ENCODE data around the gene SATB1.

SATB1 gene

DNA sequence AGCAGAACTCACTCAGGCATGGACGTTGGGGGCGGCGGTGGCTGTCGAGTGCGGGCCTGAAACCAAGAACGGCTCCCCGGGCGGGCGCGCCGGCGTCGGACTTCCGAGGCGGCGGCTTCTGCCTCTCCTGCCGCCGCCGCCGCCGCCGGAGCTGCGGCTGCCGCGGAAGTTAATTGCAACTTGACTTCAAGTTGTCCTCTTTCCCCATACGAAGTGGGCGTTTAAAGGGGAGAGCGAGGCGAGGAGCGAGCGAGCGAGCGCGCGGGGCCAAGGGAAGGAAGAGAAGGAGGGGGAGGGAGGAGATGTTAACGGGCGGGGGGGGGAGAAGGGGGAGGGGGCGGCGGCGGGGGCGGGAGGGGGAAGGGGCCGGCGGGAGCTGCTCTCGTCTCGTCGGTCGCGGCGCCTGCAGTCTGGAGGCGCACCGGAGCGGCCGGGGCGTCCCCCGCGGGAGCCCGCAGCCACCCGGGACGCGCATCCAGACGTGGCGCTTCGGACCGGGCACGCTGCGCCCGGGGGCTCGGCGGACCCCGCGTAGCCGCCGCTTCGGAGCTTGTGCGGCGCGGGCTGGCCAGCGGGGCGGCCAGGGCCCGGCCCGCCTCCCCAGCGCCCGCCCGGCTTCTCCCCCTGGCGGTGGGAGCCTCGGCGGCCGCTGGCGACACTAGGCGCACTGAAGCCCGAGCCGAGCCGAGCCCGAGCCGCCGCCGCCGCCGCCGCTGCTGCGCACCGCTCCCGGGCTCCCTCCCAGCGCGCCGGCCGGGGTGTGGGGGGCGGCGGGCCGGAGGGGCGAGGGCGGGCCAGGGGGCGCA lies 19.7 kb upstream of the SATB1 start (continued):
- no peak for TF ChIP-seq WT1 (tag by site-specific recombination; IDR thresholded peaks at IDR 0.05)
- TF ChIP-seq, protein P1, sequence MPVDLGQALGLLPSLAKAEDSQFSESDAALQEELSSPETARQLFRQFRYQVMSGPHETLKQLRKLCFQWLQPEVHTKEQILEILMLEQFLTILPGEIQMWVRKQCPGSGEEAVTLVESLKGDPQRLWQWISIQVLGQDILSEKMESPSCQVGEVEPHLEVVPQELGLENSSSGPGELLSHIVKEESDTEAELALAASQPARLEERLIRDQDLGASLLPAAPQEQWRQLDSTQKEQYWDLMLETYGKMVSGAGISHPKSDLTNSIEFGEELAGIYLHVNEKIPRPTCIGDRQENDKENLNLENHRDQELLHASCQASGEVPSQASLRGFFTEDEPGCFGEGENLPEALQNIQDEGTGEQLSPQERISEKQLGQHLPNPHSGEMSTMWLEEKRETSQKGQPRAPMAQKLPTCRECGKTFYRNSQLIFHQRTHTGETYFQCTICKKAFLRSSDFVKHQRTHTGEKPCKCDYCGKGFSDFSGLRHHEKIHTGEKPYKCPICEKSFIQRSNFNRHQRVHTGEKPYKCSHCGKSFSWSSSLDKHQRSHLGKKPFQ (tag by site-specific recombination; IDR thresholded peaks at IDR 0.05), result no peak
- no peak for TF ChIP-seq ZNF654 (tag by site-specific recombination; IDR thresholded peaks at IDR 0.05; ENCODE audit: low read depth)
- TF ChIP-seq ZFHX2 (tag by site-specific recombination; conservative IDR thresholded peaks at IDR 0.05), result peak; percentile 62
- TF ChIP-seq ZNF302 (tag by site-specific recombination; IDR thresholded peaks at IDR 0.05; ENCODE audit: low read depth), result no peak
- TF ChIP-seq TRIM28 (IDR thresholded peaks at IDR 0.05; ENCODE audit: borderline replicate concordance, low read length), result no peak
- TF ChIP-seq, protein P2, sequence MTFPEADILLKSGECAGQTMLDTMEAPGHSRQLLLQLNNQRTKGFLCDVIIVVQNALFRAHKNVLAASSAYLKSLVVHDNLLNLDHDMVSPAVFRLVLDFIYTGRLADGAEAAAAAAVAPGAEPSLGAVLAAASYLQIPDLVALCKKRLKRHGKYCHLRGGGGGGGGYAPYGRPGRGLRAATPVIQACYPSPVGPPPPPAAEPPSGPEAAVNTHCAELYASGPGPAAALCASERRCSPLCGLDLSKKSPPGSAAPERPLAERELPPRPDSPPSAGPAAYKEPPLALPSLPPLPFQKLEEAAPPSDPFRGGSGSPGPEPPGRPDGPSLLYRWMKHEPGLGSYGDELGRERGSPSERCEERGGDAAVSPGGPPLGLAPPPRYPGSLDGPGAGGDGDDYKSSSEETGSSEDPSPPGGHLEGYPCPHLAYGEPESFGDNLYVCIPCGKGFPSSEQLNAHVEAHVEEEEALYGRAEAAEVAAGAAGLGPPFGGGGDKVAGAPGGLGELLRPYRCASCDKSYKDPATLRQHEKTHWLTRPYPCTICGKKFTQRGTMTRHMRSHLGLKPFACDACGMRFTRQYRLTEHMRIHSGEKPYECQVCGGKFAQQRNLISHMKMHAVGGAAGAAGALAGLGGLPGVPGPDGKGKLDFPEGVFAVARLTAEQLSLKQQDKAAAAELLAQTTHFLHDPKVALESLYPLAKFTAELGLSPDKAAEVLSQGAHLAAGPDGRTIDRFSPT (tag by site-specific recombination; IDR thresholded peaks at IDR 0.05), result no peak
- TF ChIP-seq ZNF610 (tag by site-specific recombination; IDR thresholded peaks at IDR 0.05; ENCODE audit: borderline replicate concordance), result no peak
- TF ChIP-seq ZNF175 (tag by site-specific recombination; IDR thresholded peaks at IDR 0.05), result no peak
- TF ChIP-seq ZNF423 (tag by site-specific recombination; IDR thresholded peaks at IDR 0.05), result no peak
- no peak for TF ChIP-seq ZIC2 (tag by site-specific recombination; IDR thresholded peaks at IDR 0.05)
- no peak for TF ChIP-seq ZNF404 (tag by site-specific recombination; IDR thresholded peaks at IDR 0.05)
- TF ChIP-seq ZFP69B (tag by site-specific recombination; IDR thresholded peaks at IDR 0.05), result no peak; the same call in 1 of the 2 replicates
- no peak for TF ChIP-seq ZNF521 (tag by site-specific recombination; IDR thresholded peaks at IDR 0.05)
- no peak for TF ChIP-seq ZNF274 (IDR thresholded peaks at IDR 0.05; ENCODE audit: low read length)
- no peak for TF ChIP-seq ZNF274 (tag by site-specific recombination; IDR thresholded peaks at IDR 0.05; ENCODE audit: borderline replicate concordance)
- TF ChIP-seq, protein P3, sequence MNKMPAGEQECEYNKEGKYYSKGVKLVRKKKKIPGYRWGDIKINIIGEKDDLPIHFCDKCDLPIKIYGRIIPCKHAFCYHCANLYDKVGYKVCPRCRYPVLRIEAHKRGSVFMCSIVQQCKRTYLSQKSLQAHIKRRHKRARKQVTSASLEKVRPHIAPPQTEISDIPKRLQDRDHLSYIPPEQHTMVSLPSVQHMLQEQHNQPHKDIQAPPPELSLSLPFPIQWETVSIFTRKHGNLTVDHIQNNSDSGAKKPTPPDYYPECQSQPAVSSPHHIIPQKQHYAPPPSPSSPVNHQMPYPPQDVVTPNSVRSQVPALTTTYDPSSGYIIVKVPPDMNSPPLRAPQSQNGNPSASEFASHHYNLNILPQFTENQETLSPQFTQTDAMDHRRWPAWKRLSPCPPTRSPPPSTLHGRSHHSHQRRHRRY (tag by site-specific recombination; IDR thresholded peaks at IDR 0.05), result no peak
- no peak for TF ChIP-seq GLI2 (tag by site-specific recombination; IDR thresholded peaks at IDR 0.05; ENCODE audit: borderline replicate concordance, low read depth)
- TF ChIP-seq SP2 (tag by site-specific recombination; IDR thresholded peaks at IDR 0.05), result peak; percentile 31; the same call in 1 of the 2 replicates
- TF ChIP-seq, protein P4, sequence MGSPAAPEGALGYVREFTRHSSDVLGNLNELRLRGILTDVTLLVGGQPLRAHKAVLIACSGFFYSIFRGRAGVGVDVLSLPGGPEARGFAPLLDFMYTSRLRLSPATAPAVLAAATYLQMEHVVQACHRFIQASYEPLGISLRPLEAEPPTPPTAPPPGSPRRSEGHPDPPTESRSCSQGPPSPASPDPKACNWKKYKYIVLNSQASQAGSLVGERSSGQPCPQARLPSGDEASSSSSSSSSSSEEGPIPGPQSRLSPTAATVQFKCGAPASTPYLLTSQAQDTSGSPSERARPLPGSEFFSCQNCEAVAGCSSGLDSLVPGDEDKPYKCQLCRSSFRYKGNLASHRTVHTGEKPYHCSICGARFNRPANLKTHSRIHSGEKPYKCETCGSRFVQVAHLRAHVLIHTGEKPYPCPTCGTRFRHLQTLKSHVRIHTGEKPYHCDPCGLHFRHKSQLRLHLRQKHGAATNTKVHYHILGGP (tag by site-specific recombination; IDR thresholded peaks at IDR 0.05), result no peak
- no peak for TF ChIP-seq ZNF132 (tag by site-specific recombination; IDR thresholded peaks at IDR 0.05; ENCODE audit: borderline replicate concordance)
- TF ChIP-seq OVOL3 (tag by site-specific recombination; IDR thresholded peaks at IDR 0.05), result no peak
- TF ChIP-seq, protein P5, sequence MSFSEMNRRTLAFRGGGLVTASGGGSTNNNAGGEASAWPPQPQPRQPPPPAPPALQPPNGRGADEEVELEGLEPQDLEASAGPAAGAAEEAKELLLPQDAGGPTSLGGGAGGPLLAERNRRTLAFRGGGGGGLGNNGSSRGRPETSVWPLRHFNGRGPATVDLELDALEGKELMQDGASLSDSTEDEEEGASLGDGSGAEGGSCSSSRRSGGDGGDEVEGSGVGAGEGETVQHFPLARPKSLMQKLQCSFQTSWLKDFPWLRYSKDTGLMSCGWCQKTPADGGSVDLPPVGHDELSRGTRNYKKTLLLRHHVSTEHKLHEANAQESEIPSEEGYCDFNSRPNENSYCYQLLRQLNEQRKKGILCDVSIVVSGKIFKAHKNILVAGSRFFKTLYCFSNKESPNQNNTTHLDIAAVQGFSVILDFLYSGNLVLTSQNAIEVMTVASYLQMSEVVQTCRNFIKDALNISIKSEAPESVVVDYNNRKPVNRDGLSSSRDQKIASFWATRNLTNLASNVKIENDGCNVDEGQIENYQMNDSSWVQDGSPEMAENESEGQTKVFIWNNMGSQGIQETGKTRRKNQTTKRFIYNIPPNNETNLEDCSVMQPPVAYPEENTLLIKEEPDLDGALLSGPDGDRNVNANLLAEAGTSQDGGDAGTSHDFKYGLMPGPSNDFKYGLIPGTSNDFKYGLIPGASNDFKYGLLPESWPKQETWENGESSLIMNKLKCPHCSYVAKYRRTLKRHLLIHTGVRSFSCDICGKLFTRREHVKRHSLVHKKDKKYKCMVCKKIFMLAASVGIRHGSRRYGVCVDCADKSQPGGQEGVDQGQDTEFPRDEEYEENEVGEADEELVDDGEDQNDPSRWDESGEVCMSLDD (tag by site-specific recombination; IDR thresholded peaks at IDR 0.05), result no peak
- no peak for TF ChIP-seq ZNF37A (tag by site-specific recombination; IDR thresholded peaks at IDR 0.05)
- TF ChIP-seq, protein P6, sequence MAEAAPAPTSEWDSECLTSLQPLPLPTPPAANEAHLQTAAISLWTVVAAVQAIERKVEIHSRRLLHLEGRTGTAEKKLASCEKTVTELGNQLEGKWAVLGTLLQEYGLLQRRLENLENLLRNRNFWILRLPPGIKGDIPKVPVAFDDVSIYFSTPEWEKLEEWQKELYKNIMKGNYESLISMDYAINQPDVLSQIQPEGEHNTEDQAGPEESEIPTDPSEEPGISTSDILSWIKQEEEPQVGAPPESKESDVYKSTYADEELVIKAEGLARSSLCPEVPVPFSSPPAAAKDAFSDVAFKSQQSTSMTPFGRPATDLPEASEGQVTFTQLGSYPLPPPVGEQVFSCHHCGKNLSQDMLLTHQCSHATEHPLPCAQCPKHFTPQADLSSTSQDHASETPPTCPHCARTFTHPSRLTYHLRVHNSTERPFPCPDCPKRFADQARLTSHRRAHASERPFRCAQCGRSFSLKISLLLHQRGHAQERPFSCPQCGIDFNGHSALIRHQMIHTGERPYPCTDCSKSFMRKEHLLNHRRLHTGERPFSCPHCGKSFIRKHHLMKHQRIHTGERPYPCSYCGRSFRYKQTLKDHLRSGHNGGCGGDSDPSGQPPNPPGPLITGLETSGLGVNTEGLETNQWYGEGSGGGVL (tag by site-specific recombination; IDR thresholded peaks at IDR 0.05), result peak; percentile 70
- TF ChIP-seq ZNF558 (tag by site-specific recombination; IDR thresholded peaks at IDR 0.05), result no peak
- TF ChIP-seq ZNF510 (tag by site-specific recombination; IDR thresholded peaks at IDR 0.05; ENCODE audit: insufficient replicate concordance), result no peak
- no peak for TF ChIP-seq ZSCAN23 (tag by site-specific recombination; IDR thresholded peaks at IDR 0.05)
- TF ChIP-seq ZNF19 (tag by site-specific recombination; IDR thresholded peaks at IDR 0.05; ENCODE audit: low read depth), result no peak
